ENCODE measurements around the gene XRCC3.

DNA sequence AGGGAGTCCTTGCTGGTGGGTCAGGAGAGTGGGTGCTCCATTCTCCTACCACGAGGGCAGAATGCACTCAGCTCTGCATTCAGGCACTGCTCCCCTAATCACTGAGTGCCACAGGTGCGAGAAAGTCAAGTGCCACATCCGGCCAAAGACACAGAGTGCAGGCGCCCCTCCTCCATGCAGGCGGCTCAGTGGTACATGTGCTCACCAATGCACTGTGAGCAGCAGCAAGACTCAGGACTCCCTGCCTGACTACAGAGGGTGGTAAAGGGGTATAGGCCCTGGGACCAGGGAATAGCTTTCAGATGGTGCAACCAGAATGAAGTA lies 33.2 kb upstream of the XRCC3 start:
- TF ChIP-seq, protein P1, sequence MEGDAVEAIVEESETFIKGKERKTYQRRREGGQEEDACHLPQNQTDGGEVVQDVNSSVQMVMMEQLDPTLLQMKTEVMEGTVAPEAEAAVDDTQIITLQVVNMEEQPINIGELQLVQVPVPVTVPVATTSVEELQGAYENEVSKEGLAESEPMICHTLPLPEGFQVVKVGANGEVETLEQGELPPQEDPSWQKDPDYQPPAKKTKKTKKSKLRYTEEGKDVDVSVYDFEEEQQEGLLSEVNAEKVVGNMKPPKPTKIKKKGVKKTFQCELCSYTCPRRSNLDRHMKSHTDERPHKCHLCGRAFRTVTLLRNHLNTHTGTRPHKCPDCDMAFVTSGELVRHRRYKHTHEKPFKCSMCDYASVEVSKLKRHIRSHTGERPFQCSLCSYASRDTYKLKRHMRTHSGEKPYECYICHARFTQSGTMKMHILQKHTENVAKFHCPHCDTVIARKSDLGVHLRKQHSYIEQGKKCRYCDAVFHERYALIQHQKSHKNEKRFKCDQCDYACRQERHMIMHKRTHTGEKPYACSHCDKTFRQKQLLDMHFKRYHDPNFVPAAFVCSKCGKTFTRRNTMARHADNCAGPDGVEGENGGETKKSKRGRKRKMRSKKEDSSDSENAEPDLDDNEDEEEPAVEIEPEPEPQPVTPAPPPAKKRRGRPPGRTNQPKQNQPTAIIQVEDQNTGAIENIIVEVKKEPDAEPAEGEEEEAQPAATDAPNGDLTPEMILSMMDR (IDR thresholded peaks at IDR 0.05) = no peak
- TF ChIP-seq POLR2A (IDR thresholded peaks at IDR 0.05) (no peak), EP300 (IDR thresholded peaks at IDR 0.05; ENCODE audit: low read depth) (no peak)

Measured in transverse colon (tissue), 3 donors.